CD4-positive, alpha-beta T cell treated with Interleukin-6 at 100 ng/mL for 8 hours (primary cell): ENCODE data around the gene CSRP1.

ENCODE experiments used
- DNase-seq: peaks from one replicate; pipeline ENCODE4 v3.0.0-alpha.2; 2020; ENCODE audit warnings: mixed read lengths, low spot score

Gene CSRP1

DNA sequence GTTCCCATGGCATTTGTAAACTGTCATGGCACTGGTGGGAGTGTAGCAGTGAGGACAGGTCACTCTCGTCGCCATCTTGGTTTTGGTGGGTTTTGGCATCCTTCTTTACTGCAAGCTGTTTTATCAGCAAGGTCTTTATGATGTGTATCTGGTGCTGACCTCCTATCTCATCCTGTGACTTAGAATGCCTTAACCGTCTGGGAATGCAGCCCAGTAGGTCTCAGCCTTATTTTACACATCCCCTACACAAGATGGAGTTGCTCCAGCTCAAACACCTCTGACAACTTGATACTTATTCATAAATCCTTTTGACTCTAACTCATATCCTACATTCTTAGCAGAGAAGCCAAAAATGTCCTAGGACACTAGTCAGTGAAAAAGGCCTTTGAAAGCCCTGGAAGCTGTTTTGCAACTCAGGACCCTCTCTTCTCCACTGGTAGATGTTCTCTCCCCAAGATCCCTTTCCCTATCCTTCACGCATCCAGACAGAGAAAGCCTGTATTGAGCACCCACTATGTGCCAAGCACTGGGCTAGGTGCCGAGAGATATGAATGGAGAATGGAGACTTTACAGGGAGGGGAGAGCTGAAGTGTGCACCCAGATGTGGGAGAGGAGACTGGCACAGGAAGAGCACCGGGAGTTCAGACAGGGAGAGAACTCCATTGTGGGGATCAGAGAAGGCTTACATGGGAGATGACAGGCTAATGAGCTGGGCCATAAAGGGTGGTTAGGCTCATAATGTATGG is 6.7 kb upstream of the CSRP1 start:
- no peak for DNase-seq

DNA sequence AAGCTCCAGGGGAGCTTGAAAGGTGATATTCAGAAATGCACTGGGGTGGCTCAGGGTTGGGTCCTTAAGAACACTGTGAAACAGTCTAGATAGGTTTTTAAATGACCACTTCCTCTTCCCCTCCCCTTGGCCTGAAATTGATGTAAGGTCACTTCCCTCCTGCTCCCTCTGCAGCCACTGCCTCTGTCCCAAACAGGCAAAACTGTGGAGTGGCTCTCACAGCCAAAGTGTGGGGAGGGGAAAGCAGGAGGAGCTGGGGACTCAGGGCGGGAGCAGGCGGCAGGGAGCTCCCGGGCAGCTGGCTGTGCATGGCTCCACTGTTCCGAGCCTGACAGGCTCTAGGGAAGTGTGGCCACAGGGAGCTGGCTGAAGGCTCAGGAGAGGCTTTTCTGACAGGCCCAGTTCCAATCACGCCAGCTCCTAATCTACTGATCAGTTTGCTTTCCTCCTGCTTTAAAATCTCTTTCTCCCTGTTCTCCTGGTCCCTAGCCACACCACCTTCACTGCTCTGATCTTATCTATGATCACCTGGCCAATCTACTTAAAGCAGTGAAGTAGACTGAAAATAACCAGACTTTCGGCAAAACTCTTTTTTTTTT is 5.1 kb upstream of the CSRP1 start:
- no peak for DNase-seq

DNA sequence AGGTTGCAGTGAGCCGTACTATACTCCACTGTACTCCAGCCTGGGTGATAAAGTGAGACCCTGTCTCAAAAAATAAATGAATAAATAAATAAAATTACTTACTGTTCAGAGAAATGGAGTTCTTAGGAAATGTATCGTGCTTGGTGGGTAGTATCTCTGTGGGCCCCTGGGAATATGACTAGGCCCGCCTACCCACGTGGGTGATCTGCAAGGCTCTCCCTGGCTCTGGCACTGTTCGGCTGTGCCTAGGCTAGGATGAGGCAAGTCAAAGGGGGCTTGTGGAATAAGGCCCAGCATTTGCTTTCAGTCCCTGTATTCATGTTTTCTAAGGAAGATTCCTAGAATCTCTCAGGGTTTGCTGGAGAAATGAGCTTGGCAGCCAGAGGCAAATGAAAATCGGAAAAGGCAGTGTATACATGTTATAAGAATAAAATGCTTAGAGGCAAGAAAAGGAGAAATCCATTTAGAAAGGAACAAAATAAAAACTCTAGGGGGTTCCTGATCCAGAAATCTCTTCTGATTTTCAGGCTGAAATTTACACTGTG is 4.5 kb upstream of the CSRP1 start:
- no peak for DNase-seq

DNA sequence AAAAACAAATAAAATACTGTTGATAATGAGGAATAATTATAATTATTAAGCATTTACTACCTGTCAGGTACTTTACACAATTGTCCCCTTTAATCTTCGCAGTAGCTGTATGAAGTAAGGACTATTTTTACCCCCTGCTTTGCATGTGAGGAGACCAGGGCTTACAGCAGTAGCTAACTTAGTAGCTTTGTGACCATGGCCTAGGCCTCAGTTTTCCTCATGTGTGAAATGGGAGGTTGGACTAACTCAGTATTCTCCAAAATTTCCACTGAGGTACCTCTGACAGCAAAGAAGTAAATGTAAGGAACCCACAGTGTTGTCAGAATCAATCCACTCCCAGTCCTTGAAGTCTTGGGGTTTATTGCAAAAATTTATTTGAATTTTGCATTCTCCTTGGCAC is 3.8 kb upstream of the CSRP1 start:
- no peak for DNase-seq

DNA sequence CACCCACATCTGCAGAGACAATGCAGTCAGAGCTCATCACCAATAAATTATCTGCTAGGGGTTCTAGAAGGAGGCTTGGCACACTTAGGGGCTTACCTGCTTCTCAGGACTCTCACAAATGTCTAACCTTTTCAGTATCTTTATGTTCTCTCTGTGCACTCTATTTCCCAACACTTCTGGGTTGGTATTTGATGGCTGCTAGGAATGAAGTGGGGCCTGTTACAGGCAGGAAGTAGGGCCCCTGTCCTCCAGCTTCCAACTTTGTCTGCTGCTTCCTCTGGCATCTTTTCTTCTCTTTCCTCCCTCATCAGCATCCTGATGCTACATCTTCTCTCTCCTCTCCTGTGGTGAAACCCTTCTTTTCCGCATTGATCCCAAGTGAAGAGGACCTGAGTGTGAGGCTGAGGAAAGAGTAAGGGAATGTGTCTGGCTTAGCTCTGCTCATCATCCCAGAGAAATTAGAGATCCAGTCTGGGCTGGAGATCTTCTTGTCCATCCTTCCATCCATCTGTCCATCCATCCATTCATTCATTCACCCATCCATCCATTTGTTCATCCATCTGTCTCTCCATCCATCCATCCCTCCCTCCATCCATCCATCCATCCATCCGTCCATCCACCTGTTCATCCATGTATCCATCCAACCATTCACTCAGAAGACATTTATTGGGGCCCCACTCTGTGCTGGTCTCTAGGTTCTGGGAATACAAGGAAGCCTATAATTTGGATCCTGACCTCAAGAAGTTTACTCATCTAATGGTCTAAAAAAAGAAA is 2.9 kb upstream of the CSRP1 start:
- no peak for DNase-seq

DNA sequence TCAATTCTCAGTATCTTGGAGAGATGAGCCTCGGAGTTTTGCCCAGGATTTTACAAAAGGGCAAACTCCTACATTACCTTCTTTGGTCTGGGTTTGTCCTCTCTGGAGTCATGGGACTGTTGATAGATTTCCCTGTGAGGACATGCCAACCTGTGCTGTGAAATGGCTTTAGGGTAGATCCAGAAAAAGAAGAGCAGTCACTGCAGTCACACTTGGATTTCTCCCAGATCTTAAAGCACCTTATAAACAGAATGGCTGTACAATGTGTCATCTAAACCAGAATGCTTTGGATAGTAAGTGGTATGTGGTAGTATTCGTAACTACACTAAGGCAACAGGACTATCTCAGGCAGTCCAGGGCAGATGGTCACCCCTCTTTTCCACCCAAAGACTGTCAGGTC is 1.9 kb upstream of the CSRP1 start:
- DNase-seq, result no peak

DNA sequence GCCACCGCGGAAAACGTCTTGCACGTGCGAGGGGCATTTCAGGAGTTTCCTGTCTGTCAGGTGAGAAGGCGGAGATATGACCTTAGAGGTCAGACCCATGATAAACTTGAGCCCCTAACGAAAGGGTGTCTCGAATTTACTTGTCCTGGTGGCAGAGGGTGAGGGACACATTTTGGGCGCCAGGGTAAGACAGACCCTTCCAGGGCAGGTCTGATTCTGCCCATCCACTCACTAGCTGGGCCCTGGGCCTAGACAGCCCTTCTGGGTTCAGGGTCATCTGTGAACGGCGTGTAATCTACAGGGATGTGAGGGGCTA is 395 bp upstream of the CSRP1 start:
- DNase-seq, result no peak

DNA sequence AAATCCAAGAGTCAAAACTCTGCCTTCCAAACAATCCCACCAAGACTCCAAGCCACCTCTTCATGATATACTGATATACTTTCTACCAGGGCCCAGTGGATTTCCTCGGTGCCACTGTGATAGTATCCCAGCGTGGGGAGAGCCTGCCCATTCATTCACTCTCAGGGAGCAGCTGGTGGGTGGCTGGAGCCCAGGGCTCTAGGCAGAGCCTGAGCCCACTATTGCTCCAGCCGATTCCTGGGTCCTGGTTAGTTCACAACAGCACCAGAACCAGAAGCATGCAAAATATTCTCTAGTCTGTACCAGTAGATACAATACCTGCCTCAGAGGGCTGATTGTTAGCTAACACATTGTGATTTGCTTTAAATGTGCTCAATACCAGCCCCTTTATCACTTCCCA is 831 bp downstream of the CSRP1 start:
- no peak for DNase-seq

DNA sequence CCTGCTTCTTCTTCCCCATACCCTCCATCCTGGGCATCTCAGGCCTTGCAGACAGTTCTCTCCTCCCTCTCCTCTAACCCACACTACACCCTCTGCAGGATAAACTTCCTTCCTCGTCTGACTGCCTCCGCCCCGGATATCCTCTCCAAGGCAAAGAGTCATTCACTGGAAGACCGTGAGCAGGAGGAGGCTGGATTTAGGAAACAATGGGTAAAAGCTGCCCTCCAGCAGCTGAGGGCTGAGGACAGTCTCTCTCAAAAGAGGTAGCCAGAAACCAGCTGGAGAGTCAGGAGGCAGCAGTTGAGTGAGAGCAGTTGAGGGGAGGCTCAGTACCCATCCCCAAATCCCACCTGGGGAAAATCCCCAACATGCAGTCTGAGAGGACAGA is 1.4 kb downstream of the CSRP1 start:
- DNase-seq, result no peak

DNA sequence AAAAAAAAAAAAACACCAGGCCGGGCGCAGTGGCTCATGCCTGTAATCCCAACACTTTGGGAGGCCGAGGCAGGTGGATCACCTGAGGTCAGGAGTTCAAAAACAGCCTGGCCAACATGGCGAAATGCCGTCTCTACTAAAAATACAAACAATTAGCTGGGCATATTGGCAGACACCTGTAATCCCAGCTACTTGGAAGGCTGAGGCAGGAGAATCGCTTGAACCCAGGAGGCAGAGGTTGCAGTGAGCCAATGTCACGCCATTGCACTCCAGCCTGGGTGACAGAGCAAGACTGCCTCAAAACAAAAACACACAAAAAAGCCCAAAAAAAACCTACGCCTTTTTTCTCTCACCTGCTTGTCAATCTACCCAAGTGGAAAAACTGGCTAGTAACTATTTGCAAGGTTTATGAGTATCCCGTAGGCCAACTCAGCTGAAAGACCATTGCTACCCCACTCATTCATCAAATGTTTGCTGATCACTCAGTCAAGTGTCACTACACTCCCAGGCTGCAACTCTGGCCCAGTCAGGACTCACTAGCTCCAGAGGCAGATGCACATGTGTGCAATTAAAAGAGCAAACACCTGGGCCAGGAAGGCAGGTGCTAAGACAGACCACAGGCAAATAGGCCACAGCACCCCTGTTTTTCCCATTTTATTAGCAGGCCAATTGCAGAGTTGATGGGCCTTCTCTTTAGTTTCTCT is 2.0 kb downstream of the CSRP1 start:
- no peak for DNase-seq

DNA sequence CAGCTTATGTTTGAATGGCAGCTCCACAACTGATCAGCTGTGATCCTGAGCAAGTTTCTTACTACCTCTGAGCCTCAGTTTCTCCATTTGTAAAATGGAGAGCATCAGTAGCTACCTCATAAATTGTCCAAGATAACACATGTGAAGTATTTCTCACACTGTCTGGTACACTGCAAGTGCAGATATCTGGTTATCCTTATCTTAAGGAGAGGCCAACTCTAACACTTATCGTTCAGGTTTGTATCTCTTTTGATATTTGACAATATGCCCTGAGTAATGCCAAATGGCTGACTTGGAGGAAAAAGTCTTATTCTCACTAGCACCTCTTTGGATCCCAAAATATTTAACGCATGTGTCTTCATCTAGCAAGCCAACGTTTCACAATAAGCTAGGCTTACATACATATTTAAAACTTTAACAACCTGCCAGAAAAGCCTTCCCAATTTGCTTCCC is 2.7 kb downstream of the CSRP1 start:
- DNase-seq, result no peak

DNA sequence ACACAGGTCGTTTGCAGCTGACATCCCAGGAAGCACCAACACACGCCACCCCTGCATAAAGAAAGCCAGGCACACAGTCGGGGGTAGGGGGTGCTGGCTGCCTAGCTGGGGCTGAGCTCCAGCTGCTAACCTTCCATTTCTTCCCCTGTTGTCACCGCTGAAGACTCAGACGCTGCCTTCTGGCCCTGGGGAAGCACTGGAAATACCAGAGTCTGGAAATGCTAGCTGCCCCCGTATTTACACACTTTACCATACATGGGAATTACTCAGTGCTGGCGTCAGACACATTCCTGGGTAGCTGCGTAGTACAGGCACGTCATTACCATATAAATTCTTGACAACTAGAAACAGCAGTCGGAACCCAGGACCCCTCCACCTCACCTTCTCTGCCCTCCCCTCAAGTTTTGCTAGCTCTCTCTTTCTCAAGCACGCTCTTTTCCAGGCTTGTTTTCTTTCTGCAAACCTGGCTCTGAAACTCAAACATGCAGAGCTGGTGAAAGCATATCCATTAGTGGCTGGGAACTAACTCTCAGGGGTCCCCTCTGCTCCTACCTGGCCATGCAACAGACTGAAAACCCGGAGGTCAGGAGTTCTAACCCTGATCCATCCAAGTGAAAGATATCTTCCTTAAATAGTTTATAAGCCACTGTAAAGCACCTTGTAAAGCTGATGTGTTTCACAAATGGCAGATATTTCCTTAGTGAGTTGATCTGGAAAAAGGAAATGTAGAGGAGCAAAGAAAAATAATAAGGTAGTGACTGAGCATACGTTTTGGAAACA is 3.3 kb downstream of the CSRP1 start:
- DNase-seq, result no peak

DNA sequence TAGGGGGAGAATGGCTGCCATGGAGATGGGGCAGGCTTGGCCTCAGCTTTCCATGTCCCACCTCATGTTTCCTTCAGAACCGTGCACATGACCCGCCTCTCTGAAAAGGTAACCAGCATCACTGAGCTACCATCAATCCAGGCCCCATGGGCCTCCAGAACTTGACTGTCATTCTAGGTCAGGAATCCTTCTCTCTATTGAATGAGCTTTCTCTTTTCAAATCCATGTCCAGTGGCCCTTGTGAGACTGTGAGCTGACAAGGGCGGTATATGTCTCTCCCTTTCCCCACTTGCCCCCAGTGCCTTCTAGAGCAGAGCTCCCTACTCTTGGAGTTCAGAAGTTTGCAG is 4.4 kb downstream of the CSRP1 start:
- no peak for DNase-seq

DNA sequence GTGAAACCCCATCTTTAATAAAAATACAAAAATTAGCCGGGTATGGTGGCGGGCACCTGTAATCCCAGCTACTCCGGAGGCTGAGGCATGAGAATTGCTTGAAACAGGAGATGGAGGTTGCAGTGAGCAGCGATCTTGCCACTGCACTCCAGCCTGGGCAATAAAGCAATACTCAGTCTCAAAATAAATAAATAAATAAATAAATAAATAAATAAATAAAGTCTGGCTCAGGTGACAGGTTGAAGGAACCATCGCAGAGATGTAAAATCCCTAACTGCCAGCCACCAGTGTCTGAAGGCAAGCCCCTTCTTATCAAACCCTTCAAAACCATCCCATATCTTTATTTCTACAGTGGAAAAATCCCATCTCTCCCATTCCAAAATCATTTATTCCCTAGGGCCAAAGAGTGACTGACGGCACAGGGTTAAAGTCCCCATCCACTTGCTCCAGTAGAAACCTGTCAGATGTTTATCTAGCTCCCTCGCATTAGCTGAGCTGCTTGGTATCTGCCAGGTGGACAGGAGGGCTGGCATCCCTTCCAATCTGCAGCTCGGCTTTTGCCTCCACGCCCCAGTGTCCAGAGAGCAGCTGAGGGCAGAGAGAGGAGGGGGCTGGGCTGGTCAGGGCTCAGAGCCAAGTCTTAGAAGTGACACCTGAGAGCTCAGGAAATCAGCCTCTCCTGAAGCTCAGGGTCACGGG is 5.0 kb downstream of the CSRP1 start:
- no peak for DNase-seq

DNA sequence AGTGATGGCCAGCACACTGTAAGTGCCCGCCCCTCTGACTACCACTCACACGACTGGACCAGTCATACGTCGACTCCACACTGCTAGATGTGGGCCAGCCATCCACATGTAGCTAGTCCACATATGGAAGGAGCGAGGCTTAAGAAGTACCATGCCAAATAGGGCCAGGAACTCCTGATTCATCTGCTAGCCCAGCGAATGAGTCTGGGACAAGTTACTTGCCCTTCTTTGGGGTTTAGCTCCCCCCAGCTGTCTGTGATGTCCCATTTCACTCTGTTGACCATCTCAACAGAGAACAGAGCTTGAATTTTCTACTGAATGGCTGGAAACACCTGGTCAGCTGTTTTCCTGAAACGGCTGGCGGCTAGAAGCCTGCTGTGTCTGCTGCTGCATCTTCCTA is 5.8 kb downstream of the CSRP1 start:
- DNase-seq, result no peak

DNA sequence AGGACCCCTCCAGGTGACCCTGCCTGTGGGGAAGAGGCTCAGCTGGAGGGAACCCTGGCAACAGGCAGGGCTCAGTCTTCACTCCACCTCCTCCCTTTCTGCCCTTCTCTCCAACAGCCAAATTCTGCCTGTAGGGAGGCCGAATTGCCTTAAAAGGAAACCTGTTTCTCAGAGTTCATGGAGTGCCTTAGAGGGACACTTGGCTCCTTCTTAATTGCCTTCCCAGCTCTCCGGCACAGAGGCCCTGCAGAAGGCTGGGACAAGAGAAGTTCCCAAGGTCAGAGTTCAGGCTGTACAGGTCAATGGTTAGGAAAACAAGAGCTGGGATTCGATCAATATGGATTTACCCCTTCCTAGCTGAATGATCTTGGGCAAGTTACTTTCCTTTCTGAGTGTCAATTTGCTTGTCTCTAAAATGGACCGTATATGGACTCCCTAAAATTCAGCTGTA is 6.2 kb downstream of the CSRP1 start:
- DNase-seq, result no peak

DNA sequence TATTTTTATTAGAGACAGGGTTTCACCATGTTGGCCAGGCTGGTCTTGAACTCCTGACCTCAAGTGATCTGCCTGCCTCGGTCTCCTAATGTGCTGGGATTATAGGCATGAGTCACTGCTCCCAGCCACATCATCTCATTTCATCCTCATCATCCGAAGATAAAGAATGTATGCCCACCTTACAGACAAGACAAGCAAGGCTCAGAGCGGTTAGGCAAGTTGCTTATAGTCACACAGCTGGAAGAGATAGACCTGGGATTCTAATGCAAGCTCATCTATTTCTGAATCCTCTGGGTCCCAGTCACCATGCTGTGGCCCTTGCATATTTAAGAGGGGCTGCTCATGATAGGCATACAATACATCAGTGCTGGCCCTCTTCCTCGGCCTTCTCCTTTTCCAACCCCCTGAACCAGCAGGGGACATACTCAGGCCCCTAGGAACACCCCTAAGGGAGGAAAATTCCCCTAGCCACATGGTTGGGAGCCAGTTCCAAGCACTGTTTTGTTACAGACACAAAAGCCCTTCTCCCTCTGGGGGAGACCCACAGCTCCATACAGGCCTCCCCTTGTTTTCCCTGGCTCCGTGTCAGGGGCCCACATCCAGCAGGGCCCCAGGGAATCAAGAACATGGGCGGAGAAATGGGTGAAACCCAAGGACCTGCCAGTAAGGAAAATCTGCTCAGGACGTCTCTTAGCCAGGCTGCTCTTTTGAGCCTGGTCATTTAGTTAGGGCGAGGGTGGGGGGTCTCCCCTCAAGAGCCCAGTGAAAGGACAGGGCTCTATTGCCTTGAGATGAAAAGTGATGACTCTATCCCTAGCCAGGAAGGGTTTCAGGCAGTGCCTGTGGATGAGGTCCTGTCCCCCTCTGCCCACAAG is 6.9 kb downstream of the CSRP1 start:
- no peak for DNase-seq

DNA sequence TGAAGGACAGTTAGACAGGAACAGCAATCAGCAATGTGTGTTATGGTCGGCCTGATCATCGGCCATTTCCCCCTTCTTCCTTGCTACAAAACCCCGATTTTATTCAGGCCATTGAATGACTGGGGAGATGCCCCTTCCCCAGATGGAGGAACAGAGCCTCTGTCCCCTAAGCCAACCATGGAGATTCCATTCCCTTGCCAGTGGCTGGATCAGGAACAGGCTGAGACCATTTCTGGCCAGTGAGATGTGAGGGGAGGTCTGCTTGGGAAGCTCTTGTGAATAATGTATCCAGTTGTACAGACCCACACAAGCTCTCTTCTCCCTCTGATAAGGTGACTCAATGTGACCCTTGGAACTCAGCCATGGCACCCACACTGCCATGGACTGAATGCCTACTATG is 7.7 kb downstream of the CSRP1 start:
- no peak for DNase-seq

DNA sequence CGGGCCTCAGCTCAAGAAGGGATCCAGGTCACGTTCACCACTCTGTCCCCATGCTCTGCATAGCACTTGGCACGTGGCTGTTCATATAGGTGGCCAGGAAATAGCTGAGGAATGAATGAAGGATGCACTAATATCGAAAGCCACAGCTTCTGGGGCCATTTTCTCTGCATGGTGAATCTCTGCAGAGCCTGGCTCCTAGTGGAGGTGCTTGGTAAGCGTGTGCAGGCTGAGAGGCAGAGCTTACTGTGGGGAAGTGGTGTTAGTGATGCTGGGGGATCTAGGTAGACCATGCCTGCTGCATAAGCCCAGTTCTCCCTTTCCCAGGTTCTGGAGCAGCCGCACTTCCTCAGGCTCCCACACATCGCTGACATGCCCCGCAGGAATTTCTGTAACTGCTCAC is 8.3 kb downstream of the CSRP1 start:
- no peak for DNase-seq

DNA sequence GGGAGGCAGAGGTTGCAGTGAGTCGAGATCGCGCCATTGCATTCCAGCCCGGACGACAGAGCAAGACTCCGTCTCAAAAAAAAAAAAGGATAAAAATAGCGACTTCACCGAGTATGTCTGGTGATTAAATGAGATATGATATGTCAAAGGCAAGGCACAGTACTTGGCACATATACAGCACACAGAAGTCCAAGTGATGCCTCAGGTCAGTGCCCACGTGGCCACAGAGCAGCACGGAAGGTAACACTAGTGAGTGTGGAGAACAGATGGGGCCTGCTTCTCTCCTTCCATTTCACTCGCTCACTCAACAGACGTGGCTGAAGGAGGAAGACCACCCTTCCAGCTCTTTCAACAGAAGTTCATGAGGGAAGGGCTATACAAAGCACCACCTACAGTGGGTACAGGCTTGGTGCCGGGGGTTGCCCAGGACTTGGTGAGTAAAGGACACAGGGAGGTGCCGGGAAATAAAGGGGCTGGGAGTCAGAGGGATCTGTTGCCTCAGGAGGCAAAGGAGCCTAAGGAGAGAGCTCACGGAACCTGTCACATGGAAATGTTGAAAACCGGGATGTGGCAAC is 8.9 kb downstream of the CSRP1 start:
- DNase-seq, result no peak
